HEK293 (cell line): ENCODE data around the gene THOC1.
"Not testable (repeated sequence)": the region's sequence is repeated elsewhere in the genome, so short reads cannot be mapped to it uniquely, and the experiment has no call there.

Experiments used
- CTCF ChIA-PET: fragments of 350-600 bp; formaldehyde crosslinking; extraction: SDS; loops from one replicate; lab custom pipeline; 2021; ENCODE audit warnings: antibody characterized with exemption; lab: Yijun Ruan, JAX
- POLR2A ChIA-PET: fragments of 300-600 bp; formaldehyde crosslinking; extraction: SDS; loops from one replicate; lab custom pipeline; 2020; ENCODE audit warnings: antibody characterized with exemption, inconsistent platforms; lab: Yijun Ruan, JAX
- H3K27ac ChIP-seq: fragments of 200-500 bp; sonication (Bioruptor generic); 2 replicates; pipeline ENCODE4 v1.5.1; 2014; ENCODE audit warnings: low read depth, low read length, control low read depth, inconsistent platforms; ENCODE audit errors: extremely low read depth
- H3K36me3 ChIP-seq, 2 experiments: fragments of 200-500 bp in 1 of 2; sonication (Bioruptor generic) in 1 of 2; 1 replicate in 1 of 2; 2 replicates in 1 of 2; pipeline ENCODE4 v1.5.1; 2014 to 2017; ENCODE audit warnings: inconsistent platforms in 2 of 2, low read length in 2 of 2; ENCODE audit not compliant: control insufficient read depth in 2 of 2, insufficient read depth in 1 of 2
- H3K4me1 ChIP-seq: fragments of 200-500 bp; sonication (Bioruptor generic); 2 replicates; pipeline ENCODE4 v1.5.1; 2014; ENCODE audit warnings: mild to moderate bottlenecking, low read length, inconsistent platforms; ENCODE audit not compliant: control insufficient read depth, insufficient read depth
- H3K4me3 ChIP-seq: 2 replicates; pipeline ENCODE4 v1.5.1; 2011; ENCODE audit warnings: low read depth, mild to moderate bottlenecking, control low read depth, low read length, moderate library complexity
- H3K9me3 ChIP-seq: fragments of 200-500 bp; sonication (Bioruptor generic); 2 replicates; pipeline ENCODE4 v1.5.1; 2014; ENCODE audit warnings: low read depth, low read length, inconsistent platforms; ENCODE audit not compliant: control insufficient read depth, insufficient read depth
- GLI4 ChIP-seq: fragments of 450-650 bp; formaldehyde crosslinking; IDR thresholded peaks from 2 replicates; pipeline ENCODE4 v1.5.1; 2016; ENCODE audit warnings: missing biosample characterization, missing genetic modification characterization
- KLF9 ChIP-seq: fragments of 450-650 bp; formaldehyde crosslinking; IDR thresholded peaks from 2 replicates; pipeline ENCODE4 v1.5.1; 2016; ENCODE audit warnings: missing biosample characterization, missing genetic modification characterization, low read depth
- PRDM1 ChIP-seq: fragments of 450-650 bp; formaldehyde crosslinking; IDR thresholded peaks from 2 replicates; pipeline ENCODE4; 2016; ENCODE audit warnings: missing biosample characterization, missing genetic modification characterization
- YY1 ChIP-seq: fragments of 450-650 bp; formaldehyde crosslinking; IDR thresholded peaks from 2 replicates; pipeline ENCODE4 v1.5.1; 2018; ENCODE audit warnings: missing biosample characterization, missing genetic modification characterization
- ZNF114 ChIP-seq: fragments of 450-650 bp; formaldehyde crosslinking; IDR thresholded peaks from 2 replicates; pipeline ENCODE4 v1.5.0; 2017; ENCODE audit warnings: missing biosample characterization, missing genetic modification characterization
- ZNF140 ChIP-seq: fragments of 450-650 bp; formaldehyde crosslinking; IDR thresholded peaks from 2 replicates; pipeline ENCODE4 v1.5.1; 2016; ENCODE audit warnings: missing biosample characterization, missing genetic modification characterization
- ZNF146 ChIP-seq: fragments of 450-650 bp; formaldehyde crosslinking; IDR thresholded peaks from 2 replicates; pipeline ENCODE4 v1.5.1; 2016; ENCODE audit warnings: missing biosample characterization, missing genetic modification characterization
- ZNF174 ChIP-seq: fragments of 450-650 bp; formaldehyde crosslinking; IDR thresholded peaks from 2 replicates; pipeline ENCODE4 v1.5.0; 2017; ENCODE audit warnings: missing biosample characterization, mild to moderate bottlenecking, missing genetic modification characterization
- ZNF184 ChIP-seq: fragments of 450-650 bp; IDR thresholded peaks from 2 replicates; pipeline ENCODE4 v1.5.1; 2018; ENCODE audit warnings: missing biosample characterization, mild to moderate bottlenecking, missing genetic modification characterization
- ZNF2 ChIP-seq: fragments of 450-650 bp; formaldehyde crosslinking; IDR thresholded peaks from 2 replicates; pipeline ENCODE4 v1.5.1; 2016; ENCODE audit warnings: missing biosample characterization, missing genetic modification characterization
- ZNF202 ChIP-seq: fragments of 450-650 bp; formaldehyde crosslinking; IDR thresholded peaks from 2 replicates; pipeline ENCODE4 v1.5.1; 2016; ENCODE audit warnings: missing biosample characterization, missing genetic modification characterization, borderline replicate concordance
- ZNF214 ChIP-seq: fragments of 450-650 bp; formaldehyde crosslinking; IDR thresholded peaks from 2 replicates; pipeline ENCODE4 v1.5.1; 2017; ENCODE audit warnings: missing biosample characterization, mild to moderate bottlenecking, missing genetic modification characterization, borderline replicate concordance
- ZNF335 ChIP-seq: fragments of 450-650 bp; formaldehyde crosslinking; conservative IDR thresholded peaks from 2 replicates; pipeline ENCODE4 v1.5.1; 2016; ENCODE audit warnings: missing biosample characterization, missing genetic modification characterization
- ZNF514 ChIP-seq: fragments of 450-650 bp; formaldehyde crosslinking; IDR thresholded peaks from 2 replicates; pipeline ENCODE4 v1.5.1; 2016; ENCODE audit warnings: missing biosample characterization, missing genetic modification characterization
- ZNF530 ChIP-seq: fragments of 450-650 bp; formaldehyde crosslinking; IDR thresholded peaks from 2 replicates; pipeline ENCODE4 v1.5.1; 2016; ENCODE audit warnings: low read depth, missing biosample characterization, missing genetic modification characterization
- ZNF549 ChIP-seq: fragments of 450-650 bp; IDR thresholded peaks from 2 replicates; pipeline ENCODE4 v1.5.1; 2018; ENCODE audit warnings: missing biosample characterization, missing genetic modification characterization, mild to moderate bottlenecking, inconsistent platforms, moderate library complexity
- ZNF555 ChIP-seq: fragments of 450-650 bp; formaldehyde crosslinking; conservative IDR thresholded peaks from 2 replicates; pipeline ENCODE4 v1.5.1; 2017; ENCODE audit warnings: missing biosample characterization, mild to moderate bottlenecking, missing genetic modification characterization, inconsistent platforms
- ZNF654 ChIP-seq: fragments of 450-650 bp; formaldehyde crosslinking; IDR thresholded peaks from 2 replicates; pipeline ENCODE4 v1.5.1; 2016; ENCODE audit warnings: low read depth, missing biosample characterization, missing genetic modification characterization
- ZSCAN16 ChIP-seq: fragments of 450-650 bp; formaldehyde crosslinking; IDR thresholded peaks from 2 replicates; pipeline ENCODE4 v1.5.1; 2016; ENCODE audit warnings: missing biosample characterization, missing genetic modification characterization
- ZSCAN30 ChIP-seq: fragments of 450-650 bp; IDR thresholded peaks from 2 replicates; pipeline ENCODE4 v1.5.1; 2018; ENCODE audit warnings: missing biosample characterization, mild to moderate bottlenecking, missing genetic modification characterization, moderate library complexity
- ZXDB ChIP-seq: fragments of 450-650 bp; formaldehyde crosslinking; IDR thresholded peaks from 2 replicates; pipeline ENCODE4 v1.5.1; 2016; ENCODE audit warnings: missing biosample characterization, missing genetic modification characterization
- TF ChIP-seq, protein P1 (sequence below): fragments of 450-650 bp; formaldehyde crosslinking; IDR thresholded peaks from 2 replicates; pipeline ENCODE4 v1.5.1; 2016; ENCODE audit warnings: missing biosample characterization, missing genetic modification characterization, low read depth
- TF ChIP-seq, protein P2 (sequence below): fragments of 450-650 bp; formaldehyde crosslinking; IDR thresholded peaks from 2 replicates; pipeline ENCODE4 v1.5.1; 2016; ENCODE audit warnings: missing biosample characterization, missing genetic modification characterization

The THOC1 gene

DNA sequence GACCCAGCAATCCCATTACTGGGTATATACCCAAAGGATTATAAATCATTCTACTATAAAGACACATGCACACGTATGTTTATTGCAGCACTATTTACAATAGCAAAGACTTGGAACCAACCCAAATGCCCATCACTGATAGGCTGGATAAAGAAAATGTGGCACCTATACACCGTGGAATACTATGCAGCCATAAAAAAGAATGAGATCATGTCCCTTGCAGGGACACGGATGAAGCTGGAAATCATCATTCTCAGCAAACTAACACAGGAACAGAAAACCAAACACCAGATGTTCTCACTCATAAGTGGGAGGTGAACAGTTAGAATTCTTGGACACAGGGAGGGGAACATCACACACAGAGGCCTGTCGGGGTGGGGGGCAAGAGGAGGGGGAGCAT, 22.1 kb upstream of the THOC1 start:
- peak; percentile 85 for TF ChIP-seq ZNF146 (tag by site-specific recombination)
- H3K4me3 ChIP-seq, POLR2A ChIA-PET, H3K27ac ChIP-seq, H3K36me3 ChIP-seq, H3K9me3 ChIP-seq, H3K4me1 ChIP-seq: not testable (repeated sequence)
- CTCF ChIA-PET, result interaction anchor here (0.6 to 0.7 kb wide), 2 partner anchors 190 to 304 kb away, joined by 3 read pairs; no protein-coding TSS in a partner anchor

DNA sequence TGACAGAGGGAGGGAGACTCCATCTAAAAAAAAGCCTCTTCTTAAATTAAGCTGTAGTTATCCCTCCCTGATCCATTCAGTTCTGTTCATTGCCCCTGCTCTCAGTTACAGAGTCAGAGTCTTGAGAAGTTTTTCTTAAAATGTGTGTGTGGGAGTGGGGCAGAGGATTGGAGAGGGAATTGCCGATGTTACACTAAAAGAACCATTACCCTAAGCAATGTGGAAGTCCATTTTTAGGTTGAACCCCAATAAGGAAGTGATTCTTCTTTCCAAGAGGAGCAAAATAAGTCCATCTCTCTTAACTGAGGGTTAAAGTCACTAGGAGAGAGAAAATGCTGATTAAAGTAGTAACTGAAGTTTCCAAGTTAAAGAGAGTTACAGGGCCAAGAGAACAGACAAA, 21.2 kb upstream of the THOC1 start:
- ChIA-PET CTCF (interaction anchor here (1.0 kb wide), 1 partner anchor 329 kb away, joined by 4 read pairs; no protein-coding TSS in a partner anchor), POLR2A (no interaction called here)
- TF ChIP-seq ZNF335 (tag by site-specific recombination), result no peak
- no peak for TF ChIP-seq ZNF514
- no peak for TF ChIP-seq ZNF530 (tag by site-specific recombination)
- TF ChIP-seq ZNF174 (tag by site-specific recombination), result no peak
- TF ChIP-seq GLI4 (tag by site-specific recombination), result no peak
- no peak for TF ChIP-seq KLF9 (tag by site-specific recombination)
- no peaks in the 10 kb centered on the region; a peak in 1 of 3 replicates for H3K36me3 ChIP-seq
- H3K4me3 ChIP-seq, result no peak overlapping the region
- H3K4me1 ChIP-seq, result no peaks in the 10 kb centered on the region
- H3K9me3 ChIP-seq, result no peaks in the 10 kb centered on the region
- H3K27ac ChIP-seq, result no peak overlapping the region

DNA sequence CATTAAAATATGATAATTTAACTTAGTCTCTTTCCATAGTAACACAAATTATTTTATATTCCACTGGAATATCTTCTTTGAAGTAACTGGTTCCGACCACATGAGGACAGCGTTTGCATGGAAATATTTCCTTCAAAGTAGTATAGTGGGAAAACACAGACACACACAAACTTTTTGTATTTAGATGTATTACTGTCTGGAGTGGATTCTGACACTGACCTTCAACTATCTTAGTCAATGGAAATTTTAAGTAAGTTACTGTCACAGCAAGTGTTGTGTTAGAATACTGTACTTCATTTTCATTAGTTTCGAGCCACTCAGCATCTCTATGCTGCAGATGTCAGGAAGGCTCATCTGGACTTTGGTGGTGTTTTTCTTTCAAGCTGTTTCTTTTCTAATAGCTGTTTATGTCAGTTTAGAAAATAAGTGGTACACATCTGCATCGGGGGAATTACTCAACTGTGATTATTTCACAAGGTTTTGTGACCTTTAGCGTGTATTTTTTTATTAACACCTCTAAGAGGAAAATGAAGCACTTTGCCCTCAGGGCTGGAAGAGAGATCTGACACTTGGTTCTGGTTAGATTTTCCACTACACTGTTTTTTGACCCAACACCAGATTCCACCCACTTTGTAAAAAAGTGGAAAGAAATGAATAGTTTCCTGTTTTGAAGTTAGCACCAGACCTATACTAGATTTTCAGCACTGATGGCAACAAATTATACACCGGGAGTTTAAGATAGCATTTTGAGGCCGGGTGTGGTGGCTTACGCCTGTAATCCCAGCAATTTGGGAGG, 18.9 kb upstream of the THOC1 start:
- Histone ChIP-seq H3K36me3 (no peaks in the 10 kb centered on the region; a peak in 1 of 3 replicates), H3K27ac (no peak overlapping the region), H3K4me3 (no peak overlapping the region), H3K9me3 (no peaks in the 10 kb centered on the region), H3K4me1 (no peaks in the 10 kb centered on the region)
- CTCF ChIA-PET, result interaction anchor here (0.5 to 1.9 kb wide), 7 partner anchors 210 to 332 kb away, joined by 3 to 10 read pairs (median 8); no protein-coding TSS in a partner anchor
- TF ChIP-seq ZNF140 (tag by site-specific recombination) (no peak), ZNF2 (no peak), ZSCAN30 (tag by site-specific recombination) (0 out of 2 replicates have a peak, but pooled peaks have one; percentile 27), ZSCAN16 (tag by site-specific recombination) (no peak), ZNF654 (tag by site-specific recombination) (peak; percentile 79), ZNF549 (no peak)
- POLR2A ChIA-PET, result no interaction called here

DNA sequence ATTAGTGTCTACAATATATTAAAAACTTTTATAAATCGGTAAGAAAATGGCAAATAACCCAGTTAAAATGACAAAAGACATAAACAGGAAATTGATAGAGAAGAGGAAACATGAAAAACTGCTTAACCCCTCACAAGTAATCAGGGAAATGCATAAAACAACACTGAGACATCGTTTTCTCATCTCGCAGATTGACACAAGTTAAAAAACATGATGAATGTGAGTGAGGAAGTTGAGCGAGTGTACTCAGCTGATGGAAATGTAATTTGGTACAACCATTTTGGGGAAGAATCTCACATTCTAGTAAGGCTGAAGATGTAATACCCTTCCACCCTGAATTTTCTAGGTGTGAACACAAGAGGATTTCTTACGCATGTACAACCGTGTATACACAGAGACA, 18.0 kb upstream of the THOC1 start:
- ChIA-PET POLR2A (no interaction called here), CTCF (interaction anchor here (0.6 to 1.4 kb wide), 2 partner anchors 331 to 1228 kb away, joined by 3 to 6 read pairs; no protein-coding TSS in a partner anchor)
- H3K4me1 ChIP-seq, result no peaks in the 10 kb centered on the region
- no peak overlapping the region for H3K4me3 ChIP-seq
- no peak overlapping the region for H3K27ac ChIP-seq
- no peaks in the 10 kb centered on the region for H3K9me3 ChIP-seq
- H3K36me3 ChIP-seq, result no peaks in the 10 kb centered on the region; a peak in 1 of 3 replicates
- TF ChIP-seq YY1 (tag by site-specific recombination) (no peak), ZNF214 (tag by site-specific recombination) (no peak), ZXDB (tag by site-specific recombination) (no peak), PRDM1 (no peak), ZNF555 (tag by site-specific recombination) (no peak), ZNF202 (tag by site-specific recombination) (no peak), ZNF184 (tag by site-specific recombination) (no peak), ZSCAN16 (tag by site-specific recombination) (no peak), ZNF114 (tag by site-specific recombination) (no peak)
- TF ChIP-seq, protein P1, sequence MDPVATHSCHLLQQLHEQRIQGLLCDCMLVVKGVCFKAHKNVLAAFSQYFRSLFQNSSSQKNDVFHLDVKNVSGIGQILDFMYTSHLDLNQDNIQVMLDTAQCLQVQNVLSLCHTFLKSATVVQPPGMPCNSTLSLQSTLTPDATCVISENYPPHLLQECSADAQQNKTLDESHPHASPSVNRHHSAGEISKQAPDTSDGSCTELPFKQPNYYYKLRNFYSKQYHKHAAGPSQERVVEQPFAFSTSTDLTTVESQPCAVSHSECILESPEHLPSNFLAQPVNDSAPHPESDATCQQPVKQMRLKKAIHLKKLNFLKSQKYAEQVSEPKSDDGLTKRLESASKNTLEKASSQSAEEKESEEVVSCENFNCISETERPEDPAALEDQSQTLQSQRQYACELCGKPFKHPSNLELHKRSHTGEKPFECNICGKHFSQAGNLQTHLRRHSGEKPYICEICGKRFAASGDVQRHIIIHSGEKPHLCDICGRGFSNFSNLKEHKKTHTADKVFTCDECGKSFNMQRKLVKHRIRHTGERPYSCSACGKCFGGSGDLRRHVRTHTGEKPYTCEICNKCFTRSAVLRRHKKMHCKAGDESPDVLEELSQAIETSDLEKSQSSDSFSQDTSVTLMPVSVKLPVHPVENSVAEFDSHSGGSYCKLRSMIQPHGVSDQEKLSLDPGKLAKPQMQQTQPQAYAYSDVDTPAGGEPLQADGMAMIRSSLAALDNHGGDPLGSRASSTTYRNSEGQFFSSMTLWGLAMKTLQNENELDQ, result no peak
- TF ChIP-seq, protein P2, sequence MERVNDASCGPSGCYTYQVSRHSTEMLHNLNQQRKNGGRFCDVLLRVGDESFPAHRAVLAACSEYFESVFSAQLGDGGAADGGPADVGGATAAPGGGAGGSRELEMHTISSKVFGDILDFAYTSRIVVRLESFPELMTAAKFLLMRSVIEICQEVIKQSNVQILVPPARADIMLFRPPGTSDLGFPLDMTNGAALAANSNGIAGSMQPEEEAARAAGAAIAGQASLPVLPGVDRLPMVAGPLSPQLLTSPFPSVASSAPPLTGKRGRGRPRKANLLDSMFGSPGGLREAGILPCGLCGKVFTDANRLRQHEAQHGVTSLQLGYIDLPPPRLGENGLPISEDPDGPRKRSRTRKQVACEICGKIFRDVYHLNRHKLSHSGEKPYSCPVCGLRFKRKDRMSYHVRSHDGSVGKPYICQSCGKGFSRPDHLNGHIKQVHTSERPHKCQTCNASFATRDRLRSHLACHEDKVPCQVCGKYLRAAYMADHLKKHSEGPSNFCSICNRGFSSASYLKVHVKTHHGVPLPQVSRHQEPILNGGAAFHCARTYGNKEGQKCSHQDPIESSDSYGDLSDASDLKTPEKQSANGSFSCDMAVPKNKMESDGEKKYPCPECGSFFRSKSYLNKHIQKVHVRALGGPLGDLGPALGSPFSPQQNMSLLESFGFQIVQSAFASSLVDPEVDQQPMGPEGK (tag by site-specific recombination), result no peak
